GM12864 (cell line): ENCODE results near the gene MAP3K10.

Source experiments
- DNase-seq: peaks from one replicate; pipeline ENCODE4 v3.0.0-alpha.2; 2011; ENCODE audit warnings: low read depth
- H3K4me3 ChIP-seq: 2 replicates; pipeline ENCODE4 v1.5.1; 2011; ENCODE audit warnings: mild to moderate bottlenecking, low read depth, low read length, control low read depth
- CTCF ChIP-seq: IDR thresholded peaks from 2 replicates; pipeline ENCODE4 v1.5.1; 2011; ENCODE audit warnings: low read depth, mild to moderate bottlenecking, moderate library complexity, low read length, control low read depth, inconsistent platforms; ENCODE audit errors: missing control alignments

The MAP3K10 gene

DNA sequence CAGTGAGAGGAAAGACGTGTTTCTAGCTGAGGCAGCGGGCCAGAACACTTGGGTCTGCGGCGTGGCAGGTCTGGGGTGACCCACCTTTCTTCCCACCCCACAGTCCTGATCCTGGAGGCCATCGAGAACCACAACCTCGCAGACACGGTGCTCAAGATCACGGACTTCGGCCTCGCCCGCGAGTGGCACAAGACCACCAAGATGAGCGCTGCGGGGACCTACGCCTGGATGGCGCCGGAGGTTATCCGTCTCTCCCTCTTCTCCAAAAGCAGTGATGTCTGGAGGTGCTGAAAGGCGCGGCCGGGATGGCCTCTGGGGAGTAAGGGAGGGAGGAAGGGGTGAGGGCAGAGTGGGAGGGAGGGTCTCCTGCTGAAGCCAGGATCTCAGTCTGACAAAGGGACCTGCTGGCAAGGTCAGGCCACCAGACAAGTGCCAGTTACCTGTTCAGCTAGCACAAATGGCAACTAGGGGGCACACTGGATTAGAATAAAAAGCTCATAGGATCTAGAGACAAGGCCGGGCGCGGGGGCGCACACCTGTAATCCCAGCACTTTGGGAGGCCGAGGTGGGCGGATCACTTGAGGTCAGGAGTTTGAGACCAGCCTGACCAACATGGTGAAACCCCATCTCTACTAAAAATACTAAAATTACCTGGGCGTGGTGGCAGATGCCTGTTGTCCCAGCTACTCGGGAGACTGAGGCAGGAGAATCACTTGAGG, 7.2 kb downstream of the MAP3K10 start:
- no peak overlapping the region for H3K4me3 ChIP-seq
- no peak for DNase-seq
- no peak for TF ChIP-seq CTCF

DNA sequence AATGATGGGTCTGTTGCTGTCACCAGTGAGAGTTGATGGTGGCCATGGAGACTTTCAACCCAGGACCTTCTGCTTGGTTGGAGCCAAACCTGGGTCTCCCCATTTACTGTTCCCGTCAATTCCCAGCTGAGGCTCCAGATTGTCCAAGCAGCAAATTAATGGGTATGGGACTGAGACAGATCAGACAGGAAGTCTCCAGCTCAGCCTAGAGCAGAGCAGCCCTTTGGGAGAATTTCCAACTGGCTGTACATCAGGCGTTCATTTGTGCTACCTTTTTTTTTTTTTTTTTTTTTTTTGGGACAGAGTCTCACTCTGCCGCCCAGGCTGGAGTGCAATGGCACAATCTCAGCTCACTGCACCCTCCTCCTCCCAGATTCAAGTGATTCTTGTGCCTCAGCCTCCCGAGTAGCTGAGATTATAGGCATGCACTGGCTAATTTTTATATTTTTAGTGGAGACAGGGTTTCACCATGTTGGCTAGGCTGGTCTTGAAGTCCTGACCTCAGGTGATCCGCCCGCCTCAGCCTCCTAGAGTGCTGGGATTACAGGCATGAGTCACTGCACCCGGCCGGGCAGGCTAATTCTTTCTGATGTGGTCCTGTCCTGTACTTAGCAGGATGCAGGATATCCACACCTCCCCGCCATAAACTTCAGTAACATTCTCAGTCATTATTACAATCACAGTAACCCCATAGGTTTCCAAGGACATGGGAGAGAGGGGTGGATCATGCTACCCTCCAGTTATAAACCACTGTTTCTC, 9.3 kb downstream of the MAP3K10 start:
- no peak for TF ChIP-seq CTCF
- H3K4me3 ChIP-seq: no peak overlapping the region
- no peak for DNase-seq

GRCh38 chr19:40204381-40204780, 13.2 kb downstream of the MAP3K10 start:
- TF ChIP-seq CTCF: no peak
- H3K4me3 ChIP-seq: no peak overlapping the region
- no peak for DNase-seq

GRCh38 chr19:40205760-40206159, 14.5 kb downstream of the MAP3K10 start:
- H3K4me3 ChIP-seq: no peak overlapping the region
- DNase-seq: no peak
- TF ChIP-seq CTCF: no peak

DNA sequence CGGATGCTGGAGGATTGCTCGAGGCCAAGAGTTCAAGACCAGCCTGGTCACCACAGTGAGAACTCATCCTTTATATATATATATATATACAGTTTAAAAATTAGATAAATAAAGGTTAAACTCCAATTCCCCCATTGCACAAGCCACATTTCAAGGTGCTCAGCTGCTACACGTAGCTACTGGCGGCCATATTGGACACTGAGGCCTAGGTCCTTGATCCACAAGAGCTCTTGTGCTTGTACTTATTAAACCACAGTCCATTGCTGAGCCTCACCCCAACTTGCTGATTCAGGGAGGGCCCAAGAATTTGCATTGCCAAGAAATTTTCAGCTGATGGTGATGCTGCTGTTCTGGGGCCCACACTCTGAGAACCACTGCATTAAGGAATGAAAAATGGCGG, 17.4 kb downstream of the MAP3K10 start:
- TF ChIP-seq CTCF: no peak
- H3K4me3 ChIP-seq: no peak overlapping the region
- DNase-seq: no peak

DNA sequence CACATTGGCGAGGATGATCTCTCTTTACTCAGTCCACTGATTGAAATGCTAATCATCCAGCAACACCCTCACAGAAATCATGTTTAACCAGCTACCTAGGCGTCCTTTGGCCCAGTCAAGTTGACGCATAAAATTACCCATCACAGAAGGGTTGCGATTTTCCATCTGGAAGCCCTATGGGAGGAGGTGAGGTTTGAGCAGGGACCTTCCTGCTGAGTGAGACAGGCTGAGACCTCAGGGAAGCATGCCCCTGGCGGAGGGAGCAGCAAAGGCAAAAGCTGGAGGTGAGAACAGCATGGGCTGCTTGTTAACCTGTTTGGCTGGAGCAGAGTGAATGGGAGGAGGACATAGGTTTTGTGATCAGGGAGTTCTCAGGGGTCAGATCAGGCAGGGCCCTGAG, 19.7 kb downstream of the MAP3K10 start:
- peak; percentile 13 for TF ChIP-seq CTCF
- no peak for DNase-seq

More for the DNA sequence above, 19.7 kb downstream of the MAP3K10 start:
- H3K4me3 ChIP-seq: no peak overlapping the region
